Osteoblast (primary cell): ENCODE data around the gene PKD1L1. TPM values are rescaled to one million over a fixed set of nuclear protein-coding genes. Genes with fewer than 3 reads are reported as not detected.

Source experiments
- DNase-seq: peaks from one replicate; pipeline ENCODE4 v3.0.0; 2011; ENCODE audit warnings: low spot score, mixed read lengths; ENCODE audit not compliant: insufficient read length; ENCODE audit errors: missing footprints
- H2AFZ ChIP-seq: 2 replicates; pipeline ENCODE4 v1.6.0; 2011; ENCODE audit warnings: mild to moderate bottlenecking, low read length
- H3K27ac ChIP-seq: 2 replicates; pipeline ENCODE4 v1.5.1; 2011; ENCODE audit warnings: mild to moderate bottlenecking, low read depth, low read length, moderate library complexity
- H3K27me3 ChIP-seq: 2 replicates; pipeline ENCODE4 v1.6.0; 2012; ENCODE audit warnings: mild to moderate bottlenecking, control low read depth, inconsistent platforms, low read length, moderate library complexity; ENCODE audit not compliant: insufficient read depth
- H3K36me3 ChIP-seq: 2 replicates; pipeline ENCODE4 v1.5.1; 2011; ENCODE audit warnings: mild to moderate bottlenecking, low read length, control low read depth, moderate library complexity; ENCODE audit not compliant: insufficient read depth
- H3K4me1 ChIP-seq: 2 replicates; pipeline ENCODE4 v1.5.1; 2011; ENCODE audit warnings: mild to moderate bottlenecking, low read length, control low read depth, moderate library complexity; ENCODE audit not compliant: insufficient read depth
- H3K4me2 ChIP-seq: 2 replicates; pipeline ENCODE4 v1.6.0; 2011; ENCODE audit warnings: mild to moderate bottlenecking, low read length; ENCODE audit not compliant: insufficient read depth
- H3K4me3 ChIP-seq: fragments of 200-600 bp; sonication (generic); 3 replicates; pipeline ENCODE4 v1.5.1; 2012; ENCODE audit warnings: mild to moderate bottlenecking, low read length, inconsistent platforms; ENCODE audit not compliant: insufficient read depth
- H3K79me2 ChIP-seq: 2 replicates; pipeline ENCODE4 v1.6.0; 2012; ENCODE audit warnings: mild to moderate bottlenecking, low read length, control low read depth, inconsistent platforms; ENCODE audit not compliant: insufficient read depth
- H3K9me3 ChIP-seq: 2 replicates; pipeline ENCODE4 v1.5.1; 2011; ENCODE audit warnings: low read depth, low read length, control low read depth
- H4K20me1 ChIP-seq: 2 replicates; pipeline ENCODE4 v1.6.0; 2012; ENCODE audit warnings: mild to moderate bottlenecking, low read length, control low read depth; ENCODE audit not compliant: insufficient read depth
- CTCF ChIP-seq: IDR thresholded peaks from 2 replicates; pipeline ENCODE4 v1.5.1; 2011; ENCODE audit warnings: mild to moderate bottlenecking, low read depth, low read length, moderate library complexity; ENCODE audit errors: extremely low read depth
- total RNA-seq: library from RNA; depleted of rRNA; stranded (reverse); fragments of >200 nt; gene quantifications from 2 replicates; pipeline ENCODE4 v1.2.3, GENCODE V29; 2012

The PKD1L1 gene
- total RNA-seq, 1 donor = under 0.01 TPM

GRCh38 chr7:47827871-47828270 is 120.4 kb downstream of the PKD1L1 start:
- no peak overlapping the region for H2AFZ ChIP-seq
- H3K27me3 ChIP-seq = no peaks in the 10 kb centered on the region
- H3K9me3 ChIP-seq = no peaks in the 10 kb centered on the region
- H3K79me2 ChIP-seq = no peaks in the 10 kb centered on the region
- no peaks in the 10 kb centered on the region for H3K4me1 ChIP-seq
- DNase-seq = no peak
- no peaks in the 10 kb centered on the region for H4K20me1 ChIP-seq
- no peak overlapping the region for H3K27ac ChIP-seq
- H3K36me3 ChIP-seq = no peaks in the 10 kb centered on the region
- no peak overlapping the region for H3K4me2 ChIP-seq
- H3K4me3 ChIP-seq = no peak overlapping the region
- TF ChIP-seq CTCF = no peak

GRCh38 chr7:47827351-47827756 is 120.9 kb downstream of the PKD1L1 start:
- H3K4me1 ChIP-seq = no peaks in the 10 kb centered on the region
- H3K79me2 ChIP-seq = no peaks in the 10 kb centered on the region
- no peak for DNase-seq
- H3K4me2 ChIP-seq = no peak overlapping the region
- no peak overlapping the region for H3K4me3 ChIP-seq
- no peak for TF ChIP-seq CTCF
- no peaks in the 10 kb centered on the region for H3K9me3 ChIP-seq
- no peak overlapping the region for H2AFZ ChIP-seq
- H3K36me3 ChIP-seq = no peaks in the 10 kb centered on the region
- H3K27me3 ChIP-seq = no peaks in the 10 kb centered on the region
- no peak overlapping the region for H3K27ac ChIP-seq
- no peaks in the 10 kb centered on the region for H4K20me1 ChIP-seq

GRCh38 chr7:47826754-47827153 is 121.5 kb downstream of the PKD1L1 start:
- TF ChIP-seq CTCF = no peak
- DNase-seq = no peak
- no peaks in the 10 kb centered on the region for H3K4me1 ChIP-seq

GRCh38 chr7:47819607-47819920 is 128.7 kb downstream of the PKD1L1 start:
- Histone ChIP-seq H3K4me2 (no peak overlapping the region), H2AFZ (no peak overlapping the region), H3K9me3 (no peaks in the 10 kb centered on the region), H4K20me1 (no peaks in the 10 kb centered on the region), H3K27ac (no peak overlapping the region), H3K79me2 (no peaks in the 10 kb centered on the region), H3K27me3 (no peaks in the 10 kb centered on the region), H3K4me1 (peaks cover 5% of the 10 kb centered on the region), H3K4me3 (no peak overlapping the region), H3K36me3 (no peaks in the 10 kb centered on the region)
- no peak for DNase-seq
- peak; percentile 3 for TF ChIP-seq CTCF

More at GRCh38 chr7:47826754-47827153, 121.5 kb downstream of the PKD1L1 start:
- Histone ChIP-seq H4K20me1 (no peaks in the 10 kb centered on the region), H3K9me3 (no peaks in the 10 kb centered on the region), H3K27ac (no peak overlapping the region), H3K27me3 (no peaks in the 10 kb centered on the region), H3K4me3 (no peak overlapping the region), H3K4me2 (no peak overlapping the region), H3K79me2 (no peaks in the 10 kb centered on the region), H3K36me3 (no peaks in the 10 kb centered on the region), H2AFZ (no peak overlapping the region)
